Cerebellar nuclear complex (tissue), 1 donor: ENCODE results near the gene EIF5A.
"Not testable (repeated sequence)": the region's sequence is repeated elsewhere in the genome, so short reads cannot be mapped to it uniquely, and the experiment has no call there.

ENCODE experiments used
- DNase-seq, 2 experiments: peaks; one replicate each; lab custom pipeline; 2025; lab: John Stamatoyannopoulos, UW

Gene EIF5A

DNA sequence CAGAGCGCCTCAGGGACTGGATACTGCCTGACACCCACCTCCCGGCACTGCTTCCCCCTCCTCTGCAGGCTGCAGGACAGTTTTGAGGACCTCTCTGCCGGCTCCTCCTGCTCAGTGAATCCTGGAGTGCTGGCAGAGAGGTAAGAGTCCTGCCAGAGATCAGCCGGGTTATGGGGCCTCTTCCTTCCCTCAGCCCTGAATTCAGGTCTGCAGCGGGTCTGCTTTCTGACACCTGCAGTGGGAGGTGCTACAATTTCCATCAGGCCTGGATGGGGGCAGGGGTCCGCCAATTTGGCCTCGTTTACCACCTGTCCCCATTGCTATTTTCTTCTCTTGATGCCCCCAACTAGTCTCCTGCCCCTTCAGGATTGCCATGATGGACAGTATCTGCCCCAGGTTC lies 24.7 kb downstream of the EIF5A start:
- DNase-seq, result no peak

DNA sequence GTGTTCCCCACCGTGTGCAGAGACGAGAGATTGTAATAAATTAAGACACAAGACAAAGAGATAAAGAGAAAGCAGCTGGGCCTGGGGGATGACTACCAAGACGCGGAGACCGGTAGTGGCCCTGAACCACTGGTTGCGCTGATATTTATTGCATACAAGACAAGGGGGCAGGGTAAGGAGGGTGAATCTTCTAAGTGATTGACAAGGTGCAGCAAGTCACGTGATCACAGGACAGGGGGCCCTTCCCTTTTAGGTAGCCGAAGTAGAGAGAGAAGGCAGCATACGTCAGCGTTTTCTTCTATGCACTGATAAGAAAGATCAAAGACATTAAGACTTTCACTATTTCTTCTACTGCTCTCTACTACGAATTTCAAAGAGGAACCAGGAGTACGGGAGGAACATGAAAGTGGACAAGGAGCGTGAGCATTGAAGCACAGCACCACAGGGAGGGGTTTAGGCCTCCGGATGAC lies 25.2 kb downstream of the EIF5A start:
- not testable (repeated sequence) for DNase-seq

DNA sequence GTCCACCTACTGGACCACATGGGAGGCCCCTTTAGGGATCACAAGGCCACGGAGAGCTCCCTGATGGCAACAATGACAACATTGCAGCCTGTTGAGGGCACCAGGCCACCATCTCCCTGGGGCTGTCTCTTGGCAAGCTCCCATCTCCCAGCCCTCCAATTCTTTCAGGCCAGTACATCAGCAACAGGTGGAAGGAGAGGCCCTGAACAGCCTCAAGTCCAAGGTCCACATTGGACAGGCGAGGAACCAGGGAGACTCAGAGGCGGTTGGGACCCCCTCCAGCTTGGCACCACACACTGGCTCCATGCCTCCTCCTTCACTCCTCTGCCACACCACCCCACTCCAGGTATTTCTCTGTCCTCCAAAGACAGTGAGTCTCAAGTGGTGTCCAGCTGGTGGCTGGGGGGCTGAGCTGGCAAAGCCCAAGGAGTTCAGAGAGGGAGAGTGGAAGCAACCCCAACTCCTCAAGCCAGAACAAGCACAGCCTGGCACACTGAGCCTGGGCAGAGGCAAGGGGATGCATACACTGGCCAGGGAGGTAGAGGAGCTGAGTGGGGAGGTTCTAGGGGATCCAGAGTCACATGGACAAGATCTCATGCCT lies 27.6 kb downstream of the EIF5A start:
- DNase-seq, result no peak

DNA sequence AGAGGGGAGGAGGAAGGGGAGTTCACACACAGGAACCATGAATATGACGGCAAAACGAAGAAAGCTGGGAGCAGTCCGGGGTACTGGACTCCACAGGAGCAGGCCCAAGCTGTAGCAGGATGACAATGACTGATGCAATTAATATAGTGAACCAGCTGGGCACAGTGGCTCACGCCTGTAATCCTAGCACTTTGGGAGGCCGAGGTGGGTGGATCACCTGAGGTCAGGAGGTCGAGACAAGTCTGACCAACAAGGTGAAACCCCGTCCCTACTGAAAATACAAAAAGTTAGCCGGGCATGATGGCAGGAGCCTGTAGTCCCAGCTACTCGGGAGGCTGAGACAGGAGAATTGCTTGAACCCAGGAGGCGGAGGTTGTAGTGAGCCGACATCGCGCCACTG lies 28.3 kb downstream of the EIF5A start:
- DNase-seq, result not testable (repeated sequence)

DNA sequence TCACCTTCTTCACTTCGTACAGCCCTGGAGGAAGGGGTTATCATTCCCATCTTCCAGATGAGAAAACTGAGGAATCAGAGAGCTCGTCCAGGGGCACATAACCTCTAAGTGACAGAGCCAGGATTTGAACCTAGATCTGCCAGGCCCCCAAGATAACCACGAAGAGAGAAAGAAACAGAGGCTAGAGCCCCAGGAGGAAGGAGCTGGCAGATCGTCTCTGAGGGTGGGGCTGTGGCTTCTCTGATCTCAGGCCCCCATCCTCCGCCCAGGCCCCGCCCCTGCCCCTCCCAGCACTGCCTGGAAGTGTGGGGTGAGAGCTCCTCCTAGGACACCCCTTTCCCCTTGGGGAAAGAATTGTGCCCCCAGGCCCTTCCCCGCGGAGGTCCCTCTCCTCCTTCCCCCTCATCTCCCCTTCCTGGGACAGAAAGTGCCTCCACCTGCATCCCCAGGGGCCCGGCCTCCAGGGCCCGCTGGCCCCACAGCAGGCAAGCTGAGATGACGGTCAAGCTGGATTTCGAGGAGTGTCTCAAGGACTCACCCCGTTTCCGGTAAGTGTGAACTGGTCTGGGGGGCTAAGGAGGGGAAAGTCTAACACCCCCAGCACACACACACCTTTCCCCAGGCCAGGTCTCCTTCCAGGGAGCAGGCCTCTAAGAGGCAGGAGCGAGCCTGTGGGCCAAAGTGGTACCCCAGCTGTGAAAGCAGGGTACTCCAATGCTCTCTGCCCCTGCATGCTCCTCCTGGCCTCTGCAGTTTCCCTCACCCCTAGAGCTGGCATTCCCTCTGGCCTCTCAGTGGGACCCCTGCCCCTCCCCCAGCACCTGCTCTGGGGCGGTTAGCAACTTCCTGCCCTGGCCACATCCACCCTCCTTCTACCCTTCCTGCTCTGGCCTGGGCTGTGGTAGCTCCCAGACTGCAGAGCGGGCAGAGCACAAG lies 29.1 kb downstream of the EIF5A start, which contains the start of gene ACAP1:
Gene ACAP1 (plus strand): TSS at position 290 of the 936 bp plus-strand sequence. CDS start 206 bp downstream, at position 496.
- DNase-seq, result no peak

DNA sequence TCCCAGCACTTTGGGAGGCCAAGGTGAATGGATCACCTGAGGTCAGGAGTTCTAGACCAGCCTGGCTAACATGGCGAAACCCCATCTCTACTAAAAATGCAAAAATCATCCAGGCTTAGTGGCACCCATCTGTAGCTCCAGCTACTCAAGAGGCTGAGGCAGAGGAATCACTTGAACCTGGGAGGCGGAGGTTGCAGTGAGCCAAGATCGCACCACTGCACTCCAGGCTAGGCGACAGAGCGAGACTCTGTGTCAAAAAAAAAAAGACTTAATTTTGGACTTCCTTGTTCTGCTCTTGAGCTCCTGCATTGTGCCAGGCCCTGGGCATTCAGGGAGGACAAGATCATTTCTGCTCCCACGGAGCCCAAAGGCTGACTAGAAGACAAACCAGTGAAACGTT lies 30.2 kb downstream of the EIF5A start:
- not testable (repeated sequence) for DNase-seq

DNA sequence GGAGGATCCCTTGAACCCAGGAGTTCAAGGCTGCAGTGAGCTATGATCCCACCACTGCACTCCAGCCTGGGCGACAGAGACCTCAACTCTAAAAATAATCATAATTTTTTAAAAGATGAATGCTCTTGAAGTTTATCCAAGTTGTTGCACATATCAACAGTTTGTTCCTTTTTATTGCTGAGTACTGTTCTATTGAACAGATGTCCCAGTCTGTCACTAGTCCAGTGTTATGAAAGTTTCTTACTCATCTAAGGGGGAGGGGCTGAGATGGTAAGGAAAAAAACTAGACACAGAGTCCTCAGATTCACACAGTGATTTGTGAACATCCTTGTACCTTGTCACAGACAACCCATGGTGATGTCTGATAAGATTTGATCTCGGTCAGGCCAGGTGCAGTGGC lies 32.8 kb downstream of the EIF5A start:
- DNase-seq, result no peak

DNA sequence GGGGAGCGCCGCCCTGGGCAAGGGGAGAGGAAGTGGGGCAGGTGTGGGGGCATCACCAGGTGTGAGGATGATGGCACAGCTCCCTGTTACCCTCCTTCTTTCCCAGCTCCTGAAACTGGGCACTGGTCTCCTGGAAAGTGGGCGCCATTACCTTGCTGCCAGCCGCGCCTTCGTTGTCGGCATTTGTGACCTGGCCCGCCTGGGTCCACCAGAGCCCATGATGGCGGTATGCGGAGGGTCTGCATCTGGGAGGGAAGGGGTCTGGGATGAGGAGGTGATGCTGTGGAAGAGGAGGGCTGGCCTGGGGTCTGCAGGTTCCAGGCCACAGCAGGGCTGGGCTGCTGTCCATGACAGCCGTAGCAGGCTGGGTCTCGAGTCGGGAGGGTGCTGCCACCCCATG lies 34.4 kb downstream of the EIF5A start:
- DNase-seq, result no peak

DNA sequence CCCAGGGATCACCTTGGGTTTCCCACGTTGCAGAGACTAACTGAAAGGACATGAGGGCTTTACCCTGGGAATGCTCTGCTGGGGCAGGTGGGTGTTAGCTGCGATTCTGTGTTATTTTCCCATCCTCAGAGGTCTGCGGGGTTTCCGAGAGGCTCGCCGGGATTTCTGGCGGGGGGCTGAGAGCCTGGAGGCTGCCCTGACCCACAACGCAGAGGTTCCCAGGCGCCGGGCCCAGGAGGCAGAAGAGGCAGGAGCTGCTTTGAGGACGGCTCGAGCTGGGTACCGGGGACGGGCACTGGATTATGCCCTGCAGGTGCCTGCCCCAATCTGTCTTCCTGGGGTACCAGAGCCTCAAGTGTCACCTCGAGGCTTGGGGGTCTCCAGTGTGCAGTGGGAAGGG lies 35.8 kb downstream of the EIF5A start:
- no peak for DNase-seq

DNA sequence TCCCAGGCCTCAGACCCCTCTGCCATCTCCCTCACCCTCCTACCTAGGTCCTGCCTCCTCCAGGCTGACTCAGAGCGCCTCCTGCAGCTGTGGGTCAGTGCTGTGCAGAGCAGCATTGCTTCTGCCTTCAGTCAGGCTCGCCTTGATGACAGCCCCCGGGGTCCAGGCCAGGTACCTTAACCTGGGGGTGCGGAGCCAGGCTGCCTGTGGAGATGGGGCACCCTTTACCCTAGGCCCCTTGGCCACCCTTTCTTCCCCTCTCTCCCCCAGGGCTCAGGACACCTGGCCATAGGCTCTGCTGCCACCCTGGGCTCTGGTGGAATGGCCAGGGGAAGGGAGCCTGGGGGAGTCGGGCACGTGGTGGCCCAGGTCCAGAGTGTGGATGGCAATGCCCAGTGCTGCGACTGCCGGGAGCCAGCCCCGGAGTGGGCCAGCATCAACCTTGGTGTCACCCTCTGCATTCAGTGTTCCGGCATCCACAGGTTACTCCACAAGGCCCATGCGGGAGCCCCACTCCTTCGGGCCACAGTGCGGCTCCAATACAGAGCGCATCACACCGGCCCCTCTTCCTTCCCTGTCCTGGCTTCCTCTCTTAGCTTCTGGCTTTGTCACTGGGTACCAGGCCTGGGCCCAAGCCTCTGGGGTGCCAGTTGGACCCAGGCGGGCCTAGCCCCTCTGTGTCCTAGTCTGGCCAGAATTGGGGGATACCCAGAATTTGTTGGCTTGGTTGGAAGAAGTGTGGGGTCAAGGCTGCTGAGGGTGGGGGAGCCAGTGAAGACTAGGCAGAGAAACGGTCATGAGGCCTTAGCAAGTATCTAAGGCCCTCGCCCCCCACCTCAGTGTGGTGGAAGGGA lies 39.6 kb downstream of the EIF5A start:
- DNase-seq, result no peak

DNA sequence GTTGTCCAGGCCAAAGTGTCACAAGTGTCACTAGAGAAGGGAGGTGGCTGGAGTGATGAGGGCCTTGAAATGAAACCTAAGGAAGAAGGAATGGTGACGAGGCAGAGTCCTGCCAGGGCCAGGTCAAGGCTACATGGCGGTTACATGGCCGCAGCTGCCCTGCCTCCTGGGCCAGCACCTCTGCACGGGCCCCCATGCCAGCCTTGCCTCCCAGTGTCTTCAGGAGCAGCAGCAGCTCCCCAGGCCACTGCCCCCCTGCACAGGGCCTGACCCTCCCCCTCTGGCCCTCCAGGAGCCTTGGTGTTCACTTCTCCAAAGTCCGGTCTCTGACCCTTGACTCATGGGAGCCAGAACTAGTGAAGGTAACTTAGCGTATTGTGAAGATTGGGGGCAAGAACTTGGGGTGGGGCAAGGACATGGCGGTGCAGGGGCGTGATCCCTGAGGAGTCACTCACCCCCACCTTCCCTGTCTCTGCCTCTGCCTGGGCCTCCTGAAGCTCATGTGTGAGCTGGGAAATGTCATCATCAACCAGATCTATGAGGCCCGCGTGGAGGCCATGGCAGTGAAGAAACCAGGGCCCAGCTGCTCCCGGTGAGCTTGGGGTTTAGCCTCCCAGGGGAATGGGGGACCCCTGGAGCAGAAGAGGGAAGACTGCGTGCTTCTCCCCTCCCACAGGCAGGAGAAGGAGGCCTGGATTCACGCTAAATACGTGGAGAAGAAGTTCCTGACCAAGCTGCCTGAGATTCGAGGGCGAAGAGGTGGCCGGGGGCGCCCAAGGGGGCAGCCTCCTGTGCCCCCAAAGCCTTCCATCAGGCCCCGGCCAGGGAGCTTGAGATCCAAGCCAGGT lies 40.4 kb downstream of the EIF5A start:
- DNase-seq, result no peak

DNA sequence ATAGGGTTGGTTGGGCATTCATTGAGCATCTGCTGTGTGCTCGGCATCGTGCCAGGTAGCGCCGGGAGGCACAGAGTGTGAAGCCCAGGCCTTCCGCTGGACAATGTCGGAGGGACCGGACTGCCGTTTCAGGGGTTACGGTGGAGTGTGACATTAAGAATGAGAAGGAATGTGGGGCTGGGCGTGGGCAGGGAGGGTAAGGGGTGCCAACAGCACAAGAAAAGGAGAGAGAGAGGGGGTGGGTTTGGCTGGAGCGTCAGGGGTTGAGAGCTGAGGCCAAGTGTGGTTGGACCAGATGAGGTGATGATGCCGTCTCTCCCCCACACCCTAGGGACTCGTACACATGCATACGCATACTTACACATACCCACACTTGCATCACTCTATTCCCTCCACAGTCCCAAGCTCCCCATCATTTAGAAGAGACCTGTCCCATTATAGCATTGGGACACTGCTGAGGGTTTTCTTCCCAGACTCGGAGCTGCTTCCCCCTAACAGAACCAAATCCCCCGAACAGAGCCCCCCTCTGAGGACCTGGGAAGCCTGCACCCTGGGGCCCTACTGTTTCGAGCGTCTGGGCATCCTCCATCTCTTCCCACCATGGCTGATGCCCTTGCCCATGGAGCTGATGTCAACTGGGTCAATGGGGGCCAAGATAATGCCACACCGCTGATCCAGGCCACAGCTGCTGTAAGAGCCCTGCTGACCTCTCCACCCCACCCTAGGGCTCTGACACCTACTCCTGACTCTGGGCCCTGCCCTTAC lies 41.2 kb downstream of the EIF5A start:
- DNase-seq, result no peak

DNA sequence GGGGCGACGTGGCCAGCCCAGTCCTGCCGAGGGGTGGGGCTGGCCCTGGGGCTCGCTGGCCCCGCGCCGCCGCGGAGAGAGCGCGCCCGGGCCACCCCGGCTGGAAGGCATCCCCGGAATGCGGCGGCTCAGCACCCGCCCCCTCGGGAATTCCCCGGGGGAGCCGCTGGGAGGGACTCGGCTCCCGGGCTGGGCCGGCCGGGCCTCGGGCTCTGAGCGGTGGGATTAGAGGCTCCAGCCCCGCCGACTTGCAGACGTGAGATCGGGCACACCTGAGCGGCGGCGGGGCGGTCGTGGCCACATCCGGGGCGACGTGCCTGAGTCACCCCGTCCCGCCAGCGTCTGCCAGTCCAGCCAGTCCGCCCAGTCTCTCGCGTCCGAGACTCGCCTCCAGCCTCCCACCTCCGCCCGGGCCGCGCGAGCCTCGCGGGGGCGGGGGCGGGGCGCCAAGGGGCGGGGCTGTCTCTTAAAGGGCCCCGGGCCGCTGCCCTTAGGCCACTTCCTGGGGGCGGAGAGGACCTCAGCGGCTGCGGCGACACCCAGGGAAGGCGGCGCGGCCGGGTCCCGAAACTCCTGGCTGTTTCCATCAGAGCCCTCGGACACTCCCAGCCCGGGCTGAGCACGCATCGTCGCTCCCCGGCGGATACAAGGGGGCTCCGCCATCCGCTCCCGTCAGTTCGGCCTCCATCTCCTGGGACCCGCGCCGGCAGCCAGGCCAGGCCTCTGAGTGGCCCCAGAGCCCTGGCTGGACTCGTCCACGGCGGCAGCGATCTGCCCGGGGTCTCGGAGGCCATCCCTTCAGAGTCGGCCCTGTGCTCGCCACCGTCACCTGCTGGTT lies 44.5 kb downstream of the EIF5A start, which contains the start of gene KCTD11:
Gene KCTD11 (plus strand): TSS at position 498 of the 838 bp plus-strand sequence.
- peak; percentile 4 to 20 for DNase-seq

DNA sequence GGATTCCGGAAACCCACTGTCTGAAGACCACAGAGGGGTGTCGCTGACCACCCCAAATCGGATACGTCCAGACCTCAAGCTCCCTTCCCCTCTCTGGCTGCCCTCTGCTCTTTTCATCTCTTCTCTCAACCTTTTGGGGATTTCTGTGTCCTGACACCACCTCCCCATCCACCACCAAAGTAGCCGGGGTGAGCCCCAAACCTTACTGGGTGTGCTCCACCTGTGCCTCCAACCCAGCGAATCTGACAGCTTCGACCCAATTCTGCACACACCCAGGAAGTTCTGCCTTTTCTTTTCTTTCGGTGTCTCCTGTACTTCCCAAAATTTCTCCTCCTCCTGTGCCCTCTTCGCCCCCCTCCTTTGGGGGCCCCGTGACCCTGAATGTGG lies 45.1 kb downstream of the EIF5A start:
- DNase-seq, result no peak

DNA sequence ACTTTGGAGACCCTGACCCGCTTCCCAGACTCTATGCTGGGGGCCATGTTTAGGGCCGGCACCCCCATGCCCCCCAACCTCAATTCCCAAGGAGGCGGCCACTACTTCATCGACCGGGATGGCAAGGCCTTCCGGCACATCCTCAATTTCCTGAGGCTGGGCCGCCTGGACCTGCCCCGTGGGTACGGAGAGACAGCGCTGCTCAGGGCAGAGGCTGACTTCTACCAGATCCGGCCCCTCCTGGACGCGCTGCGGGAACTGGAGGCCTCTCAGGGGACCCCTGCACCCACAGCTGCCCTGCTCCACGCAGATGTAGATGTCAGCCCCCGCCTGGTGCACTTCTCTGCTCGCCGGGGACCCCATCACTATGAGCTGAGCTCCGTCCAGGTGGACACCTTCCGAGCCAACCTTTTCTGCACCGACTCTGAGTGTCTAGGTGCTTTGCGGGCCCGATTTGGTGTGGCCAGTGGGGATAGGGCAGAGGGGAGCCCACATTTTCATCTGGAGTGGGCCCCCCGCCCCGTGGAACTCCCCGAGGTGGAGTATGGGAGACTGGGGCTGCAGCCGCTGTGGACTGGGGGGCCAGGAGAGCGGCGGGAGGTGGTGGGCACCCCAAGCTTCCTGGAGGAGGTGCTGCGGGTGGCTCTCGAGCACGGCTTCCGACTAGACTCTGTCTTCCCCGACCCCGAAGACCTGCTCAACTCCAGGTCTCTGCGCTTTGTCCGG lies 45.6 kb downstream of the EIF5A start:
- no peak for DNase-seq

DNA sequence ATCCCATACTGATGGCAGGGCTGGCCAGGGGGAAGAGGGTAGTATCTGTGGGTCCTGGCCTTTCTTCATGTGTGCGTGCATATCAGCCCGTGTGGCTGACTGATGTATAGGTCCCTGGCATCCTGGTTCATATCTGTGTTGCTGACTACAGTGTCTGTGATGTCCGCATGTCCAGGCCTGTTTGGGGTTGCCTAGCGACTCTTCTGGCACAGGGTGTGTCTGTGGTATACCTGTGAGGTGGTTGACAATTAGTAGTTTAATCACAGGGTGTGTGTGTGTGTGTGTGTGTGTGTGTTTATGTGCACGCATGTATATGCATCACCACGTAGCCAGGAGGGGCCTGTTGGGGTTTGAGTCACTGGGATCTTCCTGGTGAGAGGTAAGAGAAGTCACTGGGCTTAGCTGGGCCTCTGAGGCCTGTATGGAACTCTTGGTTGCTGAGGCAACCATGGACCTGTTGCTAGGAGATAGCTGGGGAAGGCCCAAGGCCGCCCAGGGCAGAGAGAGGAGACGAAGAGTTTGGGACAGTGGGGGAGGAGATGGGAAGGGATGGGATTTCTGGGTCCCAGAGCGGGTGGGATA lies 46.9 kb downstream of the EIF5A start:
- no peak for DNase-seq

DNA sequence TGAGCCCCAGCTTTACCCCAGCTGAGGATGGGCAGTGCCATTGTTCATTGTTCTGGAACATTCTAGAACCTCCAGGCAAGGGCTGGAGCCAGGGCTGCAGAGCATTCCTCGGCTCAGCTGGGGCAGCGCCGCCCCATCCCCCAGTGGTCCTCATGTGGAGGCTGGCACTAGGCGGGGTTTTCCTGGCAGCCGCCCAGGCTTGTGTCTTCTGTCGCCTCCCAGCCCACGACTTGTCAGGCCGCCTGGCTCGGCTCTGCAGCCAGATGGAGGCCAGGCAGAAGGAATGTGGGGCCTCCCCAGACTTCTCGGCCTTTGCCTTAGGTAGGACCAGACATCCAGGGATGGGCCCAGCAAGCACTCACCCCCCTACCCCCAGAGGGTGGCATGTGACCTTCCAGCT lies 47.6 kb downstream of the EIF5A start, which contains the start of gene TMEM95:
Gene TMEM95 (plus strand): TSS at position 104 of the 400 bp plus-strand sequence. CDS start 49 bp downstream, at position 153.
- DNase-seq, result no peak

DNA sequence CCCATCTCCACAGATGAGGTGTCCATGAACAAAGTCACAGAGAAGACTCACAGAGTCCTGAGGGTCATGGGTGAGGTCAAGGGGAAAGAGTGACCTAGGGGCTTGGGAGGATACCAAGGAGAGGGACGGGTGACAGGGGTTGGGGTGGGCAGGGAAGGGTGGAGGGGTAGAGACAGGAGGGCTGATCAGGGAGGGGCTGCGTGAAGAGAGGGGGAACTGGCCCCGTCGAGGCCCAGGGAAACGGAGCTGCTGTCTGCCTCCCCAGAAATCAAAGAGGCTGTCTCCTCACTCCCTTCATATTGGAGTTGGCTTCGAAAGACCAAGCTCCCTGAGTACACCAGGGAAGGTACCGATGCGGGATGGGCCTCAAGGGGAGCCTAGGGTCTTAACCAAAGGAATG lies 48.1 kb downstream of the EIF5A start:
- no peak for DNase-seq
